Activated naive CD4-positive, alpha-beta T cell treated with anti-CD3 and anti-CD28 coated beads for 36 hours (primary cell): ENCODE measurements around the gene ETFB. TPM values are rescaled to one million over a fixed set of nuclear protein-coding genes. Genes with fewer than 3 reads are reported as not detected.

Experiments used
- CTCF ChIA-PET: fragments of 350-600 bp; sonication (Branson Sonifier 250); formaldehyde crosslinking; loops from one replicate; lab custom pipeline; 2021; ENCODE audit warnings: antibody characterized with exemption; lab: Charles Lee
- DNase-seq: peaks from one replicate; pipeline ENCODE4 v3.0.0-alpha.2; 2020
- H3K27ac Mint-ChIP-seq: one replicate; pipeline ENCODE4 v1.8.0; 2021; ENCODE audit warnings: mild to moderate bottlenecking, mixed read lengths
- H3K27me3 Mint-ChIP-seq: one replicate; pipeline ENCODE4 v1.8.0; 2021; ENCODE audit warnings: low read depth, mixed read lengths
- H3K36me3 Mint-ChIP-seq: one replicate; pipeline ENCODE4 v1.8.0; 2021; ENCODE audit warnings: low read depth, mixed read lengths
- H3K4me1 Mint-ChIP-seq: one replicate; pipeline ENCODE4 v1.8.0; 2021; ENCODE audit warnings: low read depth, mixed read lengths
- H3K4me3 Mint-ChIP-seq: one replicate; pipeline ENCODE4 v1.8.0; 2021; ENCODE audit warnings: mild to moderate bottlenecking, moderate library complexity, mixed read lengths
- H3K9me3 Mint-ChIP-seq: one replicate; pipeline ENCODE4 v1.8.0; 2021; ENCODE audit warnings: mixed read lengths
- intact Hi-C: fragments of 100-400 bp; cut with micrococcal nuclease; formaldehyde crosslinking; loops from one replicate; pipeline ENCODE4 v1.15.1; 2023
- total RNA-seq, 2 experiments: library from RNA; stranded (reverse); gene quantifications; one replicate each; pipeline ENCODE4 v1.2.3, GENCODE V29; 2021

Gene ETFB
- total RNA-seq, 2 experiments from 2014 or later: 118 to 128 TPM

- intact Hi-C loops: no loop called here
- Mint-ChIP-seq H3K4me3 (peak overlapping the region; percentile 55), H3K9me3 (no peaks in the 10 kb centered on the region), H3K36me3 (peaks cover 3% of the 10 kb centered on the region), H3K4me1 (peaks cover 13% of the 10 kb centered on the region), H3K27me3 (no peaks in the 10 kb centered on the region), H3K27ac (no peak overlapping the region)
- DNase-seq: no peak
- CTCF ChIA-PET: interaction anchor here (0.7 to 1.7 kb wide), 3 partner anchors 67 to 437 kb away, joined by 3 to 6 read pairs (median 3); no protein-coding TSS in a partner anchor
Measured at GRCh38 chr19:51341066-51341465, 25.1 kb downstream of the ETFB start.

GRCh38 chr19:51339687-51340656, 26.2 kb downstream of the ETFB start:
- peaks cover 13% of the 10 kb centered on the region for H3K4me1 Mint-ChIP-seq
- peak overlapping the region; percentile 58 for H3K27ac Mint-ChIP-seq
- H3K4me3 Mint-ChIP-seq: peak overlapping the region; percentile 83
- H3K27me3 Mint-ChIP-seq: no peaks in the 10 kb centered on the region
- intact Hi-C loops: loop anchor here (1.0 to 5.0 kb wide), 6 partner anchors 27 to 317 kb away; no protein-coding TSS in a partner anchor
- H3K36me3 Mint-ChIP-seq: peaks cover 3% of the 10 kb centered on the region
- peak; percentile 99 for DNase-seq
- CTCF ChIA-PET: interaction anchor here (0.6 to 1.8 kb wide), 10 partner anchors 44 to 160 kb away, joined by 3 to 6 read pairs (median 4); no protein-coding TSS in a partner anchor
- H3K9me3 Mint-ChIP-seq: no peaks in the 10 kb centered on the region

- H3K36me3 Mint-ChIP-seq: no peaks in the 10 kb centered on the region
- peak overlapping the region; percentile 83 for H3K4me3 Mint-ChIP-seq
- DNase-seq: no peak
- H3K27me3 Mint-ChIP-seq: no peaks in the 10 kb centered on the region
- H3K9me3 Mint-ChIP-seq: no peaks in the 10 kb centered on the region
- peaks cover 13% of the 10 kb centered on the region for H3K4me1 Mint-ChIP-seq
- intact Hi-C loops: loop anchor here (1.0 to 5.0 kb wide), 6 partner anchors 28 to 318 kb away; no protein-coding TSS in a partner anchor
- CTCF ChIA-PET: interaction anchor here (0.6 to 1.8 kb wide), 10 partner anchors 44 to 159 kb away, joined by 3 to 8 read pairs (median 4); no protein-coding TSS in a partner anchor
- H3K27ac Mint-ChIP-seq: peak overlapping the region; percentile 58
Measured at GRCh38 chr19:51339313-51339686, 26.9 kb downstream of the ETFB start.

GRCh38 chr19:51338563-51339312, 27.4 kb downstream of the ETFB start:
- Mint-ChIP-seq H3K27me3 (no peaks in the 10 kb centered on the region), H3K27ac (peak overlapping the region; percentile 46), H3K36me3 (no peaks in the 10 kb centered on the region), H3K4me1 (peaks cover 13% of the 10 kb centered on the region), H3K9me3 (no peaks in the 10 kb centered on the region), H3K4me3 (peak overlapping the region; percentile 83)
- CTCF ChIA-PET: interaction anchor here (0.7 to 1.8 kb wide), 15 partner anchors 16 to 134 kb away, joined by 3 to 8 read pairs (median 4); no protein-coding TSS in a partner anchor
- DNase-seq: peak; percentile 91
- intact Hi-C loops: loop anchor here (1.0 to 5.0 kb wide), 6 partner anchors 29 to 319 kb away; no protein-coding TSS in a partner anchor

GRCh38 chr19:51337861-51338562, 28.2 kb downstream of the ETFB start:
- no peak overlapping the region for H3K27ac Mint-ChIP-seq
- peaks cover 13% of the 10 kb centered on the region for H3K4me1 Mint-ChIP-seq
- H3K9me3 Mint-ChIP-seq: no peaks in the 10 kb centered on the region
- no peaks in the 10 kb centered on the region for H3K36me3 Mint-ChIP-seq
- CTCF ChIA-PET: interaction anchor here (0.7 to 1.8 kb wide), 10 partner anchors 17 to 104 kb away, joined by 3 to 8 read pairs (median 4); no protein-coding TSS in a partner anchor
- H3K27me3 Mint-ChIP-seq: no peaks in the 10 kb centered on the region
- H3K4me3 Mint-ChIP-seq: peak overlapping the region; percentile 83
- intact Hi-C loops: loop anchor here (5.0 kb wide), 1 partner anchor 179 kb away; no protein-coding TSS in a partner anchor
- DNase-seq: no peak

DNA sequence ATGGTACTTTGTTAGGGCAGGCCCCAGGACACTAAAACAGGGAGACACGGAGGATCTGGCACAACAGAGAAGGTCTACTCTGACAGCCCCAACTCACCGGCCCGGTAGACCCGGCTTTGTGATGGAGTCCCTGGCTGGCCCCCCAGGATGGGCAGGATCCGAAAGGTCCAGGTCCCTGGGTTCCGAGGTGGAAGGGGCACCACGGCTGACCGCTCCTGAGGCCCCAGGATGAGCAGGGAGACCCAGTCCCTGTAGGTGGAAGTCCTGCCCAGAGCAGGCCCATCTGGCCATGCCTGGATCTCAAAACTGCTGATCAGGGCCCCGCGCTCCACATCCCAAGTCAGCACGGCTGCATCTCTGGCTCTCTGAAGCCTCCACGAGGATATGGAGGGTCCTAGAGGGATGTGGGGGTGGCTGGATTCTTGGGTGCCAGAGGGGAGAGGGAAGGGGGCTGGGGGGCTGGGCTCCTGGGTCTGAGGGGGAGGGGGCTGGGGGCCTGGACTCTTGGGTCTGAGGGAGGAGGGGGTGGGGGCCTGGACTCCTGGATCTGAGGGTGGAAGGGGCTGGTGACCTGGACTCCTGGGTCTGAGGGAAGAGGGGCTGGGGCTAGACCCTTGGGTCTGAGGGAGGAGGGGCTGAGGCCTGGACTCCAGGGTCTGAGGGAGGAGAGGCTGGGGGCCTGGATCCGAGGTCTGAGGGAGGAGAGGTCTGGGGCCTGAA, 28.9 kb downstream of the ETFB start:
- H3K27me3 Mint-ChIP-seq: no peaks in the 10 kb centered on the region
- intact Hi-C loops: loop anchor here (5.0 kb wide), 1 partner anchor 180 kb away; no protein-coding TSS in a partner anchor
- DNase-seq: no peak
- H3K4me1 Mint-ChIP-seq: peaks cover 13% of the 10 kb centered on the region
- H3K9me3 Mint-ChIP-seq: no peaks in the 10 kb centered on the region
- CTCF ChIA-PET: interaction anchor here (0.7 to 1.0 kb wide), 5 partner anchors 18 to 70 kb away, joined by 3 to 5 read pairs (median 5); no protein-coding TSS in a partner anchor
- H3K27ac Mint-ChIP-seq: no peak overlapping the region
- no peaks in the 10 kb centered on the region for H3K36me3 Mint-ChIP-seq
- no peak overlapping the region for H3K4me3 Mint-ChIP-seq

DNA sequence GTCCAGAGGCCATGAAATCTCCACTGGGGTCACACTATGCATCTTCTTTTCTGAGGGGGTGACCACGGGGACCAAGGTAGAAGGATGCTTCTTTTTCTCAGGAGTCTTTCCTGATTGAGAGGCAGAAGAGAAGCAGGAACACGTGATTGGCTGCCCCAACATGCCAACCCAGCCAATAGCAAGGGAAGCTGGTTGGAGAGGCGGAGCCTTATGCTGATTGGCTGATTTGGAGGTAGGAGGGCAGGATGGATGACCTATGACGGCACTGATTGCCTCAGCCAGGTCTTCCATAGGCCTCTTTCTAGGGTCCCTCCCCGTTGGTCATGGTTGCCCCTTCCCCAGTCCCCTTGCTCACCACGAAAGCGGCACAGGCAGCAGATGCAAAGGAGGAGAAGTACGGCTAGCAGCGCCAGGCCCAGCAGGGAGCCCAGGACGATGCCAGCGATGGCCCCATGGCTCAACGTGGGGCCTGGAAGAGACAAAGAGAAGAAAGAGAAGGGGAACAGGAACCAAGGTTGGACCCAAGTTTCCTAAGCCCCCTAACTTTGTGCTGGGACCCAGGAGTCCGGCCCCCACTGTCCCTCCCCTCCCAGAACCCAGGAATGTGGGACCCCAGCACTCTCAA, 32.2 kb downstream of the ETFB start:
- no peak for DNase-seq
- intact Hi-C loops: no loop called here
- CTCF ChIA-PET: interaction anchor here (0.7 kb wide), 1 partner anchor 25 kb away, joined by 3 read pairs; no protein-coding TSS in a partner anchor
- Mint-ChIP-seq H3K27ac (no peak overlapping the region), H3K36me3 (no peaks in the 10 kb centered on the region), H3K27me3 (peaks cover 21% of the 10 kb centered on the region), H3K4me3 (no peak overlapping the region), H3K9me3 (peaks cover 1% of the 10 kb centered on the region), H3K4me1 (peaks cover 5% of the 10 kb centered on the region)

DNA sequence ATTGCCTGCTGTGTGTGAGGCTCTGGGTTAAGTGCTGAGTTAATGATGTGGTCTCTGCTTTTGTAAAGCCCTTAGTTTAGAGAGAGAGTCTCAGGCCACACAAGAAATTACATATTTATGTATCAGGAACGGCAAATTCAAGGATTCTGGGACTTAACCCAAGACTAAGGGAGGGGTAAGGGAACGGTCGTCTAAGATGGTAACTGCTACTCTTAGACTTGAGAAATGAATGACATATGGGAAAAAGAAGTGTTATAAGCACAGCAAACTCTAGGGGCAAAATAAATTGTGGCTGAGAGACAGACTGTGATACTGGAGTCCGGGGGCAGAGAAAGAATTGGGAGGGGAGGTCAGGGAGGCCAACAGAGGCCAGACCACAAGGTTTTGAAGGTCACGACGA, 34.5 kb downstream of the ETFB start:
- peaks cover 5% of the 10 kb centered on the region for H3K4me1 Mint-ChIP-seq
- peaks cover 34% of the 10 kb centered on the region for H3K27me3 Mint-ChIP-seq
- intact Hi-C loops: no loop called here
- no peak for DNase-seq
- CTCF ChIA-PET: no interaction called here
- H3K27ac Mint-ChIP-seq: no peak overlapping the region
- peaks cover 1% of the 10 kb centered on the region for H3K9me3 Mint-ChIP-seq
- H3K36me3 Mint-ChIP-seq: no peaks in the 10 kb centered on the region
- H3K4me3 Mint-ChIP-seq: no peak overlapping the region

DNA sequence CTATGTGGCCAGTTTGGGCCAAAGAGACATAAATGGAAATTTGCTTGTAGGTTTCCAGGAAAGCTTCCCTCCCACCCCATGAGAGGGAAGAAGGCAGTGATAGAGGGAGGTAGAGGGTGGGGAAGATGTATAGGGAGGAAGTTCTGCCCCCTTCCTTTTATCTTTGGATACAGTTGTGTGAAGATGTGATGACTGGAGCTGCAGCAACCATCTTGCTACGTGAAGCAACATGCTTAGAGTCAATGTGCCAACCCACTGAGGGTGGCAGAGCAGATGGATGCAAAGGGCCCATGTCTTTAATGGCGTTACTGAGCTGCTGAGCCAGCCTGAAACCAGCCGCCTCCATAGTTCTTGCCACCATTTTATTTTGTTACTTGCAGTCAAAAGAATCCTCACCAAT, 35.0 kb downstream of the ETFB start:
- intact Hi-C loops: no loop called here
- no peak overlapping the region for H3K4me3 Mint-ChIP-seq
- CTCF ChIA-PET: no interaction called here
- H3K4me1 Mint-ChIP-seq: peaks cover 5% of the 10 kb centered on the region
- peaks cover 1% of the 10 kb centered on the region for H3K9me3 Mint-ChIP-seq
- H3K27ac Mint-ChIP-seq: no peak overlapping the region
- peaks cover 39% of the 10 kb centered on the region for H3K27me3 Mint-ChIP-seq
- H3K36me3 Mint-ChIP-seq: no peaks in the 10 kb centered on the region
- no peak for DNase-seq

DNA sequence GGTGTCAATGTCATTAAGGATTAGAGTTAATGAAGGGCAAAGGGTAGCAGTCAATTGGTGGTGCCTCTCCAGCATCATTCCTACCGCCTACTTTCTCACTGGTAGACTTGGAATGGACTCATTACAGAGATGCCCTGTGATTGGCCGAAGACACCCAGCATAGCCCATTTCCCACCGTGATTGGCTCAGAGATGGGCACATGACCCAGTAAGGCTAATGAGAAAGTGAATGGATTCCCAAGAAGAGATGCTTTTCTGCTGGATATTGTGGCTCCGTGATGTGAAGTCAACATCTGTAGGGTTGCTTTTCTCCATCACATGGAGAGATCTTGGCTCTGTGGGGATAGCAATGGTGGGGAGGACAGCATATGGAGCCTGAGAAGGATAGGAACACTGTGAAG, 35.8 kb downstream of the ETFB start:
- CTCF ChIA-PET: no interaction called here
- DNase-seq: no peak
- Mint-ChIP-seq H3K27ac (no peak overlapping the region), H3K27me3 (peaks cover 47% of the 10 kb centered on the region), H3K36me3 (no peaks in the 10 kb centered on the region), H3K4me3 (no peak overlapping the region), H3K4me1 (peaks cover 5% of the 10 kb centered on the region), H3K9me3 (peaks cover 1% of the 10 kb centered on the region)
- intact Hi-C loops: no loop called here
